Right lobe of liver (tissue), 4 donors: Measurements from ENCODE around the gene C3orf20.

Source experiments
- POLR2A ChIP-seq: fragments of 450-650 bp; IDR thresholded peaks from one replicate; pipeline ENCODE4 v1.6.1; 2017; ENCODE audit warnings: antibody characterized with exemption, mild to moderate bottlenecking
- TF ChIP-seq, protein P1 (sequence below), 4 donors: fragments of 200-600 bp in 3 of 4; fragments of 450-650 bp in 1 of 4; IDR thresholded peaks; one replicate each; pipeline versions ENCODE4 v1.5.1 to v1.8.0; 2016 to 2022; ENCODE audit warnings: antibody characterized with exemption in 4 of 4, mild to moderate bottlenecking in 2 of 4
- donor health status: DM: no; HTN: no; CAD: no.
- donor health status: DM: no; HTN: no; CAD: no.
- donor health status: DM: no; HTN: yes; CAD: no.

GRCh38 chr3:14801031-14801430 lies 126.1 kb downstream of the C3orf20 start:
- TF ChIP-seq, protein P1, sequence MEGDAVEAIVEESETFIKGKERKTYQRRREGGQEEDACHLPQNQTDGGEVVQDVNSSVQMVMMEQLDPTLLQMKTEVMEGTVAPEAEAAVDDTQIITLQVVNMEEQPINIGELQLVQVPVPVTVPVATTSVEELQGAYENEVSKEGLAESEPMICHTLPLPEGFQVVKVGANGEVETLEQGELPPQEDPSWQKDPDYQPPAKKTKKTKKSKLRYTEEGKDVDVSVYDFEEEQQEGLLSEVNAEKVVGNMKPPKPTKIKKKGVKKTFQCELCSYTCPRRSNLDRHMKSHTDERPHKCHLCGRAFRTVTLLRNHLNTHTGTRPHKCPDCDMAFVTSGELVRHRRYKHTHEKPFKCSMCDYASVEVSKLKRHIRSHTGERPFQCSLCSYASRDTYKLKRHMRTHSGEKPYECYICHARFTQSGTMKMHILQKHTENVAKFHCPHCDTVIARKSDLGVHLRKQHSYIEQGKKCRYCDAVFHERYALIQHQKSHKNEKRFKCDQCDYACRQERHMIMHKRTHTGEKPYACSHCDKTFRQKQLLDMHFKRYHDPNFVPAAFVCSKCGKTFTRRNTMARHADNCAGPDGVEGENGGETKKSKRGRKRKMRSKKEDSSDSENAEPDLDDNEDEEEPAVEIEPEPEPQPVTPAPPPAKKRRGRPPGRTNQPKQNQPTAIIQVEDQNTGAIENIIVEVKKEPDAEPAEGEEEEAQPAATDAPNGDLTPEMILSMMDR (IDR thresholded peaks at IDR 0.05) = no peak
- no peak for TF ChIP-seq POLR2A
